ENCODE measurements around the gene UNC5C.

UNC5C gene

DNA sequence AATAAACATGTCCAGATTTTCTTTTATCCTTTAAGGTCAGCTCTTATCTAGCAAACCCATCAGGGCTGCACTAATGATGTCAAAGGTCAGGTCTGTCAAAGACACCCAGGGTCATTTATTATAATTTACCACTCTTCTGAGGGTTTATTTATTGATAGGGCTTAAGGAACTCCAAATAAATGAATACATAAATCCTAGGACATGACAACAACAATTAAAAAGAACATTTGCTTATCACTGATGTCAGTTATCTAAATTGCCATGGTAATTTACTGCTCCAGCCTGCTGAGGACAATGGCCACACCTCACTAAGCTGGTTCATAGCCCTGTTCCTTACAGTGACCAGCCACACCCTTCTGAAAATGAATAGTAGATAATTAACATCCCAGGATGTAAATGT is 317.1 kb downstream of the UNC5C start:
- Histone ChIP-seq H3K4me1 (ENCODE audit: control insufficient read depth, insufficient read depth, low read length) (peaks cover 2% of the 10 kb centered on the region; the same call in 1 of the 2 replicates), H3K36me3 (ENCODE audit: control insufficient read depth in 2 of 2, insufficient read depth in 1 of 2, low read length in 2 of 2) (no peaks in the 10 kb centered on the region), H3K9me3 (ENCODE audit: control insufficient read depth, insufficient read depth, low read depth, low read length) (no peaks in the 10 kb centered on the region), H3K27ac (ENCODE audit: extremely low read depth, low read depth, low read length) (no peak overlapping the region), H3K4me3 (ENCODE audit: low read depth, low read length) (no peak overlapping the region)
- CTCF ChIA-PET: no interaction called here
- TF ChIP-seq ZBTB48 (tag by site-specific recombination; IDR thresholded peaks at IDR 0.05) (no peak), GLI2 (tag by site-specific recombination; IDR thresholded peaks at IDR 0.05; ENCODE audit: borderline replicate concordance, low read depth) (peak; percentile 10; the same call in 1 of the 2 replicates), FEZF1 (tag by site-specific recombination; IDR thresholded peaks at IDR 0.05) (peak; percentile 79), ZNF501 (tag by site-specific recombination; IDR thresholded peaks at IDR 0.05) (no peak), KLF1 (tag by site-specific recombination; IDR thresholded peaks at IDR 0.05) (peak; percentile 68; the same call in 1 of the 2 replicates), ZNF629 (tag by site-specific recombination; IDR thresholded peaks at IDR 0.05) (no peak), PRDM1 (tag by site-specific recombination; IDR thresholded peaks at IDR 0.05) (no peak), ZNF624 (tag by site-specific recombination; IDR thresholded peaks at IDR 0.05) (no peak), RBAK (tag by site-specific recombination; IDR thresholded peaks at IDR 0.05) (no peak), TCF7L2 (IDR thresholded peaks at IDR 0.05; ENCODE audit: borderline replicate concordance, low read depth, low read length) (peak; percentile 95), KLF10 (tag by site-specific recombination; IDR thresholded peaks at IDR 0.05) (peak; percentile 66; the same call in 1 of the 2 replicates), ZNF843 (tag by site-specific recombination; IDR thresholded peaks at IDR 0.05) (peak; percentile 75), KLF7 (tag by site-specific recombination; IDR thresholded peaks at IDR 0.05; ENCODE audit: borderline replicate concordance) (peak; percentile 45; the same call in 1 of the 2 replicates)
- TF ChIP-seq, protein P1, sequence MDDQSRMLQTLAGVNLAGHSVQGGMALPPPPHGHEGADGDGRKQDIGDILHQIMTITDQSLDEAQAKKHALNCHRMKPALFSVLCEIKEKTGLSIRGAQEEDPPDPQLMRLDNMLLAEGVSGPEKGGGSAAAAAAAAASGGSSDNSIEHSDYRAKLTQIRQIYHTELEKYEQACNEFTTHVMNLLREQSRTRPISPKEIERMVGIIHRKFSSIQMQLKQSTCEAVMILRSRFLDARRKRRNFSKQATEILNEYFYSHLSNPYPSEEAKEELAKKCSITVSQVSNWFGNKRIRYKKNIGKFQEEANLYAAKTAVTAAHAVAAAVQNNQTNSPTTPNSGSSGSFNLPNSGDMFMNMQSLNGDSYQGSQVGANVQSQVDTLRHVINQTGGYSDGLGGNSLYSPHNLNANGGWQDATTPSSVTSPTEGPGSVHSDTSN (CRISPR knock-in tag; IDR thresholded peaks at IDR 0.05): no peak
- TF ChIP-seq, protein P2, sequence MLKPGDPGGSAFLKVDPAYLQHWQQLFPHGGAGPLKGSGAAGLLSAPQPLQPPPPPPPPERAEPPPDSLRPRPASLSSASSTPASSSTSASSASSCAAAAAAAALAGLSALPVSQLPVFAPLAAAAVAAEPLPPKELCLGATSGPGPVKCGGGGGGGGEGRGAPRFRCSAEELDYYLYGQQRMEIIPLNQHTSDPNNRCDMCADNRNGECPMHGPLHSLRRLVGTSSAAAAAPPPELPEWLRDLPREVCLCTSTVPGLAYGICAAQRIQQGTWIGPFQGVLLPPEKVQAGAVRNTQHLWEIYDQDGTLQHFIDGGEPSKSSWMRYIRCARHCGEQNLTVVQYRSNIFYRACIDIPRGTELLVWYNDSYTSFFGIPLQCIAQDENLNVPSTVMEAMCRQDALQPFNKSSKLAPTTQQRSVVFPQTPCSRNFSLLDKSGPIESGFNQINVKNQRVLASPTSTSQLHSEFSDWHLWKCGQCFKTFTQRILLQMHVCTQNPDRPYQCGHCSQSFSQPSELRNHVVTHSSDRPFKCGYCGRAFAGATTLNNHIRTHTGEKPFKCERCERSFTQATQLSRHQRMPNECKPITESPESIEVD (tag by site-specific recombination; IDR thresholded peaks at IDR 0.05): peak; percentile 59; the same call in 1 of the 2 replicates
- POLR2A ChIA-PET: no interaction called here

DNA sequence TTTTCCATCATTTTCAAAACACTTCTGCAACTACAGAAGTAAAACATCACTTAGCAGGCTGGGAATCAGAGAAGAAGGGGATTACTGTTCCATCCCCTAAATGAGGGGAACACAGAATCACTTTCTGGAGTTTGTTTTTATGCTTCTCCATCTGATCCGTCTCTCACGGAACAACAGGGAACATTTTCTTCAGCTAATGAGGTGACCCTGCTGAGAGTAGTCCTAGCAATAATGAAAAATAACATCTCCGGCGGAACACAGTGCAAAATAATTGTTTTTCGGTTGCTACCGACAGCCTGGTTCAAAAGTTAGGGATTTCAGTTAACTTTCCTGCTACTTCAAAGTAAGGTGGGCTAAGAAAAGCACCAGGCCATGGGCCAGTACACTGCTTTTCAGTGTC is 322.9 kb downstream of the UNC5C start:
- no peak overlapping the region for H3K4me3 ChIP-seq (ENCODE audit: low read depth, low read length)
- ChIA-PET POLR2A (no interaction called here), CTCF (no interaction called here)
- H3K4me1 ChIP-seq (ENCODE audit: control insufficient read depth, insufficient read depth, low read length): no peaks in the 10 kb centered on the region
- TF ChIP-seq, protein P3, sequence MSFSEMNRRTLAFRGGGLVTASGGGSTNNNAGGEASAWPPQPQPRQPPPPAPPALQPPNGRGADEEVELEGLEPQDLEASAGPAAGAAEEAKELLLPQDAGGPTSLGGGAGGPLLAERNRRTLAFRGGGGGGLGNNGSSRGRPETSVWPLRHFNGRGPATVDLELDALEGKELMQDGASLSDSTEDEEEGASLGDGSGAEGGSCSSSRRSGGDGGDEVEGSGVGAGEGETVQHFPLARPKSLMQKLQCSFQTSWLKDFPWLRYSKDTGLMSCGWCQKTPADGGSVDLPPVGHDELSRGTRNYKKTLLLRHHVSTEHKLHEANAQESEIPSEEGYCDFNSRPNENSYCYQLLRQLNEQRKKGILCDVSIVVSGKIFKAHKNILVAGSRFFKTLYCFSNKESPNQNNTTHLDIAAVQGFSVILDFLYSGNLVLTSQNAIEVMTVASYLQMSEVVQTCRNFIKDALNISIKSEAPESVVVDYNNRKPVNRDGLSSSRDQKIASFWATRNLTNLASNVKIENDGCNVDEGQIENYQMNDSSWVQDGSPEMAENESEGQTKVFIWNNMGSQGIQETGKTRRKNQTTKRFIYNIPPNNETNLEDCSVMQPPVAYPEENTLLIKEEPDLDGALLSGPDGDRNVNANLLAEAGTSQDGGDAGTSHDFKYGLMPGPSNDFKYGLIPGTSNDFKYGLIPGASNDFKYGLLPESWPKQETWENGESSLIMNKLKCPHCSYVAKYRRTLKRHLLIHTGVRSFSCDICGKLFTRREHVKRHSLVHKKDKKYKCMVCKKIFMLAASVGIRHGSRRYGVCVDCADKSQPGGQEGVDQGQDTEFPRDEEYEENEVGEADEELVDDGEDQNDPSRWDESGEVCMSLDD (tag by site-specific recombination; IDR thresholded peaks at IDR 0.05): no peak
- no peak overlapping the region for H3K27ac ChIP-seq (ENCODE audit: extremely low read depth, low read depth, low read length)
- H3K36me3 ChIP-seq (ENCODE audit: control insufficient read depth in 2 of 2, insufficient read depth in 1 of 2, low read length in 2 of 2): no peaks in the 10 kb centered on the region
- H3K9me3 ChIP-seq (ENCODE audit: control insufficient read depth, insufficient read depth, low read depth, low read length): no peaks in the 10 kb centered on the region

DNA sequence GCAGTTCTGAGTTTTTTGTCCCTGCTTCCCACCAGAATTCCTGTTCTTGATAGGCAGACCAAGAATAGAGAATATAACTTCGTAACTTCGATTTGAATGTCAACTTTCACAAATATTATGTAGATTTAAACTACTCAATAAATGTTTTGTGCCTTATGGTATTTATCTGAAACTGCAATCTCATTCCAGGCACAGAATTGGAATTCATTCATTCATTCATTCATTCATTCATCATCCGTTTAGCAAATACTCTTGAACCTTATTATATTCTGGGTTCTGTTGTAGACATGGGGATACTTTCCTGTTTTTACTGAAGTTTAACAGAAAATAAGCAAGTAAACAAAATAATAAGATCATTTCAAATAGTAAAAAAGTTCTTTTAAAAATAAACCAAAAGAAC is 324.4 kb downstream of the UNC5C start:
- Histone ChIP-seq H3K27ac (ENCODE audit: extremely low read depth, low read depth, low read length) (no peak overlapping the region), H3K4me1 (ENCODE audit: control insufficient read depth, insufficient read depth, low read length) (no peaks in the 10 kb centered on the region), H3K9me3 (ENCODE audit: control insufficient read depth, insufficient read depth, low read depth, low read length) (no peaks in the 10 kb centered on the region), H3K4me3 (ENCODE audit: low read depth, low read length) (no peak overlapping the region), H3K36me3 (ENCODE audit: control insufficient read depth in 2 of 2, insufficient read depth in 1 of 2, low read length in 2 of 2) (no peaks in the 10 kb centered on the region)
- ChIA-PET CTCF (no interaction called here), POLR2A (no interaction called here)
- TF ChIP-seq, protein P4, sequence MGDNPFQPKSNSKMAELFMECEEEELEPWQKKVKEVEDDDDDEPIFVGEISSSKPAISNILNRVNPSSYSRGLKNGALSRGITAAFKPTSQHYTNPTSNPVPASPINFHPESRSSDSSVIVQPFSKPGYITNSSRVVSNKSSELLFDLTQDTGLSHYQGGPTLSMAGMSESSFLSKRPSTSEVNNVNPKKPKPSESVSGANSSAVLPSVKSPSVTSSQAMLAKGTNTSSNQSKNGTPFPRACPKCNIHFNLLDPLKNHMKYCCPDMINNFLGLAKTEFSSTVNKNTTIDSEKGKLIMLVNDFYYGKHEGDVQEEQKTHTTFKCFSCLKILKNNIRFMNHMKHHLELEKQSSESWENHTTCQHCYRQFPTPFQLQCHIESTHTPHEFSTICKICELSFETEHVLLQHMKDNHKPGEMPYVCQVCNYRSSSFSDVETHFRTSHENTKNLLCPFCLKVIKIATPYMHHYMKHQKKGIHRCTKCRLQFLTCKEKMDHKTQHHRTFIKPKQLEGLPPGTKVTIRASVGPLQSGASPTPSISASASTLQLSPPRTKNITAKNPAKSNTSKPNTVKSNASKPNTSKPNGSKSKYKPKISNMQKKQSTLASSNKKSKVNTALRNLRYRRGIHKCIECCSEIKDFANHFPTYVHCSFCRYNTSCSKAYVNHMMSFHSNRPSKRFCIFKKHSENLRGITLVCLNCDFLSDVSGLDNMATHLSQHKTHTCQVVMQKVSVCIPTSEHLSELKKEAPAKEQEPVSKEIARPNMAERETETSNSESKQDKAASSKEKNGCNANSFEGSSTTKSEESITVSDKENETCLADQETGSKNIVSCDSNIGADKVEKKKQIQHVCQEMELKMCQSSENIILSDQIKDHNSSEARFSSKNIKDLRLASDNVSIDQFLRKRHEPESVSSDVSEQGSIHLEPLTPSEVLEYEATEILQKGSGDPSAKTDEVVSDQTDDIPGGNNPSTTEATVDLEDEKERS (tag by site-specific recombination; IDR thresholded peaks at IDR 0.05): no peak
- TF ChIP-seq ZNF426 (tag by site-specific recombination; IDR thresholded peaks at IDR 0.05) (no peak), KLF9 (tag by site-specific recombination; IDR thresholded peaks at IDR 0.05; ENCODE audit: low read depth) (no peak), ZNF202 (tag by site-specific recombination; IDR thresholded peaks at IDR 0.05; ENCODE audit: borderline replicate concordance) (no peak), ZNF175 (tag by site-specific recombination; IDR thresholded peaks at IDR 0.05) (no peak), HOXA7 (CRISPR knock-in tag; IDR thresholded peaks at IDR 0.05; ENCODE audit: borderline replicate concordance) (no peak)

Measured in HEK293 (cell line).